AG04450 (cell line): Measurements from ENCODE around the gene PRODH. TPM values are rescaled to one million over a fixed set of nuclear protein-coding genes. Genes with fewer than 3 reads are reported as not detected.
"Not testable (repeated sequence)": the region's sequence is repeated elsewhere in the genome, so short reads cannot be mapped to it uniquely, and the experiment has no call there.

ENCODE experiments used
- CTCF ChIA-PET: fragments of 300-600, 350-600 bp; formaldehyde crosslinking; extraction: SDS; loops from one replicate; lab custom pipeline; 2022; ENCODE audit warnings: antibody characterized with exemption, inconsistent platforms; lab: Charles Lee
- POLR2A ChIA-PET: fragments of 350-600 bp; formaldehyde crosslinking; extraction: SDS; loops from one replicate; lab custom pipeline; 2021; ENCODE audit warnings: antibody characterized with exemption, inconsistent platforms; lab: Yijun Ruan, JAX
- DNase-seq: peaks from one replicate; pipeline ENCODE4 v3.0.0-alpha.2; 2011; ENCODE audit warnings: low read depth, low spot score
- H3K27ac ChIP-seq: one replicate; pipeline ENCODE4 v1.5.1; 2012; ENCODE audit warnings: low read depth, low read length, control low read depth
- H3K27me3 ChIP-seq: one replicate; pipeline ENCODE4 v1.6.0; 2012; ENCODE audit warnings: low read length; ENCODE audit not compliant: control insufficient read depth, insufficient read depth
- H3K4me3 ChIP-seq: 2 replicates; pipeline ENCODE4 v1.5.1; 2011; ENCODE audit warnings: mild to moderate bottlenecking, low read depth, low read length, control low read depth
- H3K9me3 ChIP-seq: 2 replicates; pipeline ENCODE4 v1.5.1; 2012; ENCODE audit warnings: low read length; ENCODE audit not compliant: control insufficient read depth, insufficient read depth
- CTCF ChIP-seq: IDR thresholded peaks from 2 replicates; pipeline ENCODE4 v1.5.1; 2011; ENCODE audit warnings: low read depth, low read length, control low read depth, inconsistent platforms
- polyA plus RNA-seq: library from polyadenylated mRNA; depleted of rRNA; stranded (reverse); fragments of >200 nt; gene quantifications from 2 replicates; pipeline ENCODE4 v1.2.3, GENCODE V29; 2011

PRODH gene
- polyA plus RNA-seq, 1 experiment: not detected

DNA sequence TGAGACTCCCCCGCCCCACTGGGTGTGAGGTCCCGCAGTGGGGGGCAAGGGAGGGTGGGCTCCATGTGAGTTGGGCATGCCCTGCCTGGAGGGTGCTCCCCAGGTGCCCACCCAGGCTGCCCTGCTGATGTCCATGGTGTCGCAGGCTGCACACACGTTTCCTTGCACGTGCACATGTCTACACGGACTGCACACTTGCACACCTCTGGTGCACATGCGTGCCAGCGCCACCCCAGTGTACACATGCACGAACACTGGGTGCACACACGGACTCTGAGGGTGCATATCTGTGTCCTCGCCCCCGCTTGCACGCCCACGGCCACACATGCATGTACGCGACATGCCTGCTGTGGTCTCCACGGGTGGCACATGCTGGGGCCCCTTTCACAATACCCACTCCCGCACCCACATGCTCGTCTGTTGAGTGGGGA lies 35.2 kb upstream of the PRODH start:
- H3K27ac ChIP-seq: no peak overlapping the region
- no peak for TF ChIP-seq CTCF
- H3K4me3 ChIP-seq: no peak overlapping the region
- no peaks in the 10 kb centered on the region; the same call in 1 of the 2 replicates for H3K9me3 ChIP-seq
- ChIA-PET POLR2A (no interaction called here), CTCF (no interaction called here)
- no peak for DNase-seq
- H3K27me3 ChIP-seq: peaks cover 18% of the 10 kb centered on the region

- POLR2A ChIA-PET: no interaction called here
- no peak for DNase-seq
- CTCF ChIA-PET: no interaction called here
These were observed 34.8 kb upstream of the PRODH start for GRCh38 chr22:18970948-18971315.

GRCh38 chr22:18970176-18970947 lies 34.3 kb upstream of the PRODH start:
- DNase-seq: no peak
- POLR2A ChIA-PET: no interaction called here

More at GRCh38 chr22:18970948-18971315, 34.8 kb upstream of the PRODH start:
- Histone ChIP-seq H3K9me3 (no peaks in the 10 kb centered on the region; the same call in 1 of the 2 replicates), H3K27me3 (peaks cover 18% of the 10 kb centered on the region), H3K27ac (no peak overlapping the region), H3K4me3 (no peak overlapping the region)
- TF ChIP-seq CTCF: no peak

GRCh38 chr22:18969158-18969942 lies 33.3 kb upstream of the PRODH start:
- H3K4me3 ChIP-seq, POLR2A ChIA-PET, DNase-seq, CTCF ChIA-PET, H3K9me3 ChIP-seq, H3K27ac ChIP-seq: not testable (repeated sequence)
- H3K27me3 ChIP-seq: peaks cover 13% of the 10 kb centered on the region

More at GRCh38 chr22:18970176-18970947, 34.3 kb upstream of the PRODH start:
- no peak for TF ChIP-seq CTCF
- Histone ChIP-seq H3K4me3 (no peak overlapping the region), H3K27me3 (peaks cover 15% of the 10 kb centered on the region), H3K27ac (no peak overlapping the region), H3K9me3 (no peaks in the 10 kb centered on the region; the same call in 1 of the 2 replicates)
- CTCF ChIA-PET: no interaction called here

- TF ChIP-seq CTCF: no peak
- Histone ChIP-seq H3K27me3 (peaks cover 13% of the 10 kb centered on the region), H3K27ac (no peak overlapping the region), H3K4me3 (no peak overlapping the region), H3K9me3 (no peaks in the 10 kb centered on the region; the same call in 1 of the 2 replicates)
- no peak for DNase-seq
- CTCF ChIA-PET: no interaction called here
- POLR2A ChIA-PET: no interaction called here
These were observed 32.1 kb upstream of the PRODH start for GRCh38 chr22:18968011-18968749.

GRCh38 chr22:18967391-18968010 lies 31.4 kb upstream of the PRODH start:
- DNase-seq, H3K4me3 ChIP-seq, H3K27ac ChIP-seq, POLR2A ChIA-PET, CTCF ChIA-PET, H3K9me3 ChIP-seq: not testable (repeated sequence)
- H3K27me3 ChIP-seq: peaks cover 13% of the 10 kb centered on the region
